Measurements from ENCODE around the gene DOK3.

Gene DOK3

GRCh38 chr5:177514541-177514940 lies 4.9 kb upstream of the DOK3 start:
- H3K27ac ChIP-seq, result no peak overlapping the region
- no peak for DNase-seq

GRCh38 chr5:177513500-177513899 lies 3.9 kb upstream of the DOK3 start:
- peaks cover 9% of the 10 kb centered on the region for H3K36me3 ChIP-seq
- no peak for DNase-seq
- no peaks in the 10 kb centered on the region for H3K9me3 ChIP-seq (ENCODE audit: severe bottlenecking)
- H3K27me3 ChIP-seq (ENCODE audit: insufficient read depth, low read depth, severe bottlenecking), result no peaks in the 10 kb centered on the region
- TF ChIP-seq CTCF (IDR thresholded peaks at IDR 0.05; ENCODE audit: low read depth, low read length), result no peak
- no peak overlapping the region for H3K4me3 ChIP-seq (ENCODE audit: low read depth, low read length)
- H3K27ac ChIP-seq, result no peak overlapping the region

More at GRCh38 chr5:177514541-177514940, 4.9 kb upstream of the DOK3 start:
- TF ChIP-seq CTCF (IDR thresholded peaks at IDR 0.05; ENCODE audit: low read depth, low read length), result no peak
- no peaks in the 10 kb centered on the region for H3K27me3 ChIP-seq (ENCODE audit: insufficient read depth, low read depth, severe bottlenecking)
- H3K4me3 ChIP-seq (ENCODE audit: low read depth, low read length), result no peak overlapping the region
- peaks cover 9% of the 10 kb centered on the region for H3K36me3 ChIP-seq
- H3K9me3 ChIP-seq (ENCODE audit: severe bottlenecking), result no peaks in the 10 kb centered on the region

GRCh38 chr5:177512736-177513380 lies 3.2 kb upstream of the DOK3 start:
- Histone ChIP-seq H3K27ac (no peak overlapping the region), H3K36me3 (peaks cover 9% of the 10 kb centered on the region), H3K9me3 (ENCODE audit: severe bottlenecking) (no peaks in the 10 kb centered on the region), H3K4me3 (ENCODE audit: low read depth, low read length) (no peak overlapping the region), H3K27me3 (ENCODE audit: insufficient read depth, low read depth, severe bottlenecking) (no peaks in the 10 kb centered on the region)
- TF ChIP-seq CTCF (IDR thresholded peaks at IDR 0.05; ENCODE audit: low read depth, low read length), result no peak
- no peak for DNase-seq

- no peak for TF ChIP-seq CTCF (IDR thresholded peaks at IDR 0.05; ENCODE audit: low read depth, low read length)
- Histone ChIP-seq H3K27ac (no peak overlapping the region), H3K4me3 (ENCODE audit: low read depth, low read length) (no peak overlapping the region), H3K9me3 (ENCODE audit: severe bottlenecking) (no peaks in the 10 kb centered on the region), H3K36me3 (peaks cover 9% of the 10 kb centered on the region), H3K27me3 (ENCODE audit: insufficient read depth, low read depth, severe bottlenecking) (no peaks in the 10 kb centered on the region)
- DNase-seq, result no peak
These were observed 2.4 kb upstream of the DOK3 start for GRCh38 chr5:177511796-177512675.

GRCh38 chr5:177511181-177511580 lies 1.6 kb upstream of the DOK3 start:
- Histone ChIP-seq H3K36me3 (peaks cover 9% of the 10 kb centered on the region), H3K27me3 (ENCODE audit: insufficient read depth, low read depth, severe bottlenecking) (no peaks in the 10 kb centered on the region), H3K9me3 (ENCODE audit: severe bottlenecking) (no peaks in the 10 kb centered on the region), H3K27ac (no peak overlapping the region), H3K4me3 (ENCODE audit: low read depth, low read length) (no peak overlapping the region)
- no peak for DNase-seq
- TF ChIP-seq CTCF (IDR thresholded peaks at IDR 0.05; ENCODE audit: low read depth, low read length), result no peak

All from WERI-Rb-1 (cell line).